NCI-H1092 treated with DMSO at 0.1 percent for 48 hours (cell line): Measurements from ENCODE around the gene PACS1.

Experiments used
- DNase-seq: peaks from one replicate; lab custom pipeline; 2025; lab: John Stamatoyannopoulos, UW

Gene PACS1

GRCh38 chr11:66143264-66143566 is 73.1 kb downstream of the PACS1 start:
- DNase-seq, result no peak

DNA sequence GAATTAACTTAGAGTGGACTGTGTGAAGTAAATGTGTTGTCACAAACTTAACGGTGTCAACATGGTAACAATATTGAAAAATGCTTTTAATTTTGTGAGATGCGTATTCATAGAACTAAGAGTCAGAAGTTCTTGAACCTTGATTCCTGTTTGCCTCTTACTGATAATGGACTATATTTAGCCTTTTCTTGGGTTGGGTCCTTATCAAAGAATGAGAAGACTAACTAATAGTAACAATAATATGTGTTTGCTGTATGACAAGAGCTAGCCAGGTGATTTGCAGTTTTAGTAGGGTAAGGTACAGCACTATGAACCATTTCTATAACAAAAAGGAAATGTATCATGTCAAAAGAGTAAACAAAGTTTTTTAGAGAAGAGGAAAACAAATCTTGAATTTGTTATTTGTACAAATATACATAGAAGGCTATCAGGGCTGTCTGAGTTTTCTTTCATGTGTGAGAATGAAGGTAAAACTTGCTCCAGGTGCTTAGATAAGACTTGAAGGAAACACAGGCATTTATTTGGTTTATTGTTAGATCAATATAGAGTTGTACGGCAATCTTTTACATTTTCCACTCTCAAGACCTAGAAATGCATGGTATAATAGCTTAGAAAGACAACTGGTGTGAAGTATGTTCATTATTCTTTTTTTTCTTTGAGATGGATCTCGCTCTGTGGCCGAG is 74.1 kb downstream of the PACS1 start:
- DNase-seq, result no peak

GRCh38 chr11:66146074-66146473 is 76.0 kb downstream of the PACS1 start:
- no peak for DNase-seq

- no peak for DNase-seq
Observed at GRCh38 chr11:66146940-66147339, 76.9 kb downstream of the PACS1 start.

DNA sequence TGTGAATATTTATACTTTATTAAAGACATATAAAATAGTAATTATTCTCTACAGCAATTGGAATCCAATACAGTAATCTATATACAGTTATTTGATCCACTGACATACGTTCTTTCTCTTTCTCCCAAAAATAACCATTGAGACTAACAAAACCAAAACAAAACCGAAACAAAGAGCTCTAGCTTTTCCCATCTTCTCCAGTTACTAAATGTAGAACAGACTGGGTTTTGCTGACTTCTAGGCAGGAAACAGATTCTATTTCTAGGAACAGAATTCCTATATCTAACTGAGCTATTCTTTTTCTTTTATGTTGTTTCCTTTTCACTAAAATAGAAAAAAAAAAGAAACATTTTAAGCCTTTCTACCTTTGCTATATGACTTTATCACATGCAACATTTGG is 80.1 kb downstream of the PACS1 start:
- no peak for DNase-seq

GRCh38 chr11:66150725-66151124 is 80.7 kb downstream of the PACS1 start:
- no peak for DNase-seq

- DNase-seq, result peak; percentile 18
Observed at GRCh38 chr11:66151273-66151672, 81.2 kb downstream of the PACS1 start.

GRCh38 chr11:66154109-66154508 is 84.0 kb downstream of the PACS1 start:
- no peak for DNase-seq

GRCh38 chr11:66155387-66156073 is 85.5 kb downstream of the PACS1 start:
- no peak for DNase-seq

DNA sequence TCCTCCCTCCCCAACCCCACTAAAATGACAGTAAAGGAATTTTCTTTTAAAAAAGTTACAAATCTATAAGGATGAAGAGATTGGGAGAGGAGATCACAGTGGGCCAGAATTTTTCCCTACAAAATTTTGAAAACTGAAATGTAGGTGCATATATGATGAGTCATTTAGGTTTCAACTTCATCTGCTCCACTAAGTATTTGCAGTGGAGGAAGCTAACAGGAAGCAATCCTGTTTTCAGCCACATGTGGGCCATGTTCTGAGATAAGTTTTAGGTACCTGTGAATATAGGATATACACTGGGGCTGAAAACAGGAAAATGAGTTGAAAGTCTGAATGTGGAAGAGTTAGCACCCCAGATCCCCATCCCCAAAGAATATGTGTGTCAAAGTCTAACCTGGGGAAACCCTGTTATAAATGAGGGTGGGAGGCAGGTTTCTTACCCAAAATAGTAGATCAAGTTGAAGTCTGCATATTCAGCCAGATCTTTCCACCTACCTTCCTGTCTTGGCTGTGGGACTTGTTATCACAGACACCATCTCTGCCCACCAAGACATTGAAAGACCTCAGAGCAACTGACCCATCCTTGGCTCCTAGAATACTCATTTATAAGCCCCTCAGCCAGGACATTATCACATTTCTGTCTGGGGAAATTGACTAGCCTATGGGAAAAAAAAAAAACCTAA is 87.3 kb downstream of the PACS1 start:
- no peak for DNase-seq

DNA sequence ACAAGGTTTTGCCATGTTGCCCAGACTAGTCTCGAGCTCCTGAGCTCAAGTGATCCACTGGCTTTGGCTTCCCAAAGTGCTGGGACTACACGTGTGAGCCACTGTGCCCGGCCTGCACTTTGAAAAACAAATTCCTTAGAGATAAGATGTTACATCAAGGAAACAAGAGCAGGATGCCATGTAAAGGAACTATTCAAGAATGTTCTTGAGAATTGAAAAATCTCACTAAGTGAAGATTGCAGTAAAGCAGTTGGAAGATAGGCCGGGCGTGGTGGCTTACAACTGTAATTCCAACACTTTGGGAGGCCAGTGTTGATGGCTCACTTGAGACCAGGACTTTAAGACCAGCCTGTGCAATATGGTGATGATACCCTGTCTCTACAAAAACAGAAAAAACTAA is 88.1 kb downstream of the PACS1 start:
- no peak for DNase-seq

GRCh38 chr11:66159324-66159984 is 89.4 kb downstream of the PACS1 start:
- no peak for DNase-seq

- DNase-seq, result no peak
Observed at GRCh38 chr11:66160709-66161108, 90.6 kb downstream of the PACS1 start.

DNA sequence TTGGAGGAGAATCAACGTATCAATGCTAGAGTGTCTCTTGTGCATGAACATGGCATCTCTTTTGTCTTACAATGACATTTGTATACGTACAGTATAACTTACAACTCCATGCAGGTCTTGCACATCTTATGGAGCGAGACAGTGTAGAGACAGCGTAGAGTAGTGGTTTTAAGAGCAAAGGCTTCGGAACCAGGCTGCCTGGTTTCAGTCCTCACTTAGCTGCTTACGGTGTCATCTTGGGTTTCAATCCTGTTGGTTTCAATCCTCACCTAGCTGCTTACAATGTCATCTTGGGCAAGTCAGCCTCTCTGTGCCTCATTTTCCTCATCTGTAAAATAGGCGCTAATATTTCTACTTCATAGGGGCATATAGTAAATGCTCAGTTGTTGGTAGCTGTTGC is 98.2 kb downstream of the PACS1 start:
- DNase-seq, result no peak

DNA sequence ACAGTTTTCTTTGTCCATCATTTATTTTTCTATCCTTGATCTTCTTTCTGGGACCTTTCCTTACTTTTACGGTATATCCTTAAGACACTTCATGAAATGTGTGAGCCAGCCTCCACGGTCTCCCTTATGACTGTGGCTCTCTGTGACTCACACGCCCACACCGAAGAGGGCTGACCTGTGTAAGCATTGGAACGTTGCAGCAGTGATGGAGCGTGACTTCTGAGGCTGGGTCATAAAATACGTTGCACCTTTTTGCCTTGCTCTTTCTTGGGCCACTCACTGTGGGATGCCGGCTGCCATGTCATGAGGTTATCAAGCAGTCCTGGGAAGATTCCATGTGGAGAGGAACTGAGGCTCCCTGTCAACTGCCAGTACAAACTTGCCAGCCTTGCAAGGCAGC is 102.1 kb downstream of the PACS1 start:
- no peak for DNase-seq

GRCh38 chr11:66176650-66177049 is 106.6 kb downstream of the PACS1 start:
- DNase-seq, result no peak

DNA sequence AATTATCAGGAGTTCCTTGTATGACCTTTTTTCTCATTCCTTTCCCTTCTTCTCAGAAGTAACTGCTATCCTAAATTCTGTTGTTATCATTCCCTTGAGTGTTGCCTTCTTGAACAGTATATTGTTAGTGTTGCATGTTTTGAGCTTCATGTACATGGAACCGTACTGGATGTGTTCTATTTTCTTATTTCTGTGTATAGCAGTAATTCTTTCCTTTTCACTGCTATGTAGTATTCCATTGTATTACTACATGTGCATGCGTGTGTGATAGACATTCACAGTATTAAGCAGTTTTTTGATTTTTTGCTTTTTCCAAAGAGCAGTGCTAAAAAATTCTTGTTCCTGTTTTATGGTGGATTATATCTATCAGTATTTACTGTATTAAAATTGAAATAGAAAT is 108.1 kb downstream of the PACS1 start:
- no peak for DNase-seq

DNA sequence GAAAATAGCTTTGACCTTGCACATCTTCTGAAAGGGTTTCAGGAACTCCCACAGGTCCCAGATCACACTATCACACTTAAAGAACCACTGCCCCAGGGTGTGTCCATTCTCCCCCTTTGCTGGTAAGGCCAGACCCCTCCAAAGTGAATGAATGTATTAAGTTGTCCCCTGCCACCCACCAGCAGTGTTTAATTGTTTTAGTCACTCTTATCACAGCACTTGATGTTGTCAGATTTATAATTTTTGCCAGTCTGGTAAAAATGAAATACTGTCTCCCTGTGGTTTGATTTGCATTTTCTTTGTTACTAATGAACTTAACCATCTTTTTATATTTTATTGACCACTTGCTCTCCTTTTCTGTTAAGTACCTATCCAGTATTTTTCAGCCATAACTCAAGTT is 108.8 kb downstream of the PACS1 start:
- DNase-seq, result no peak

DNA sequence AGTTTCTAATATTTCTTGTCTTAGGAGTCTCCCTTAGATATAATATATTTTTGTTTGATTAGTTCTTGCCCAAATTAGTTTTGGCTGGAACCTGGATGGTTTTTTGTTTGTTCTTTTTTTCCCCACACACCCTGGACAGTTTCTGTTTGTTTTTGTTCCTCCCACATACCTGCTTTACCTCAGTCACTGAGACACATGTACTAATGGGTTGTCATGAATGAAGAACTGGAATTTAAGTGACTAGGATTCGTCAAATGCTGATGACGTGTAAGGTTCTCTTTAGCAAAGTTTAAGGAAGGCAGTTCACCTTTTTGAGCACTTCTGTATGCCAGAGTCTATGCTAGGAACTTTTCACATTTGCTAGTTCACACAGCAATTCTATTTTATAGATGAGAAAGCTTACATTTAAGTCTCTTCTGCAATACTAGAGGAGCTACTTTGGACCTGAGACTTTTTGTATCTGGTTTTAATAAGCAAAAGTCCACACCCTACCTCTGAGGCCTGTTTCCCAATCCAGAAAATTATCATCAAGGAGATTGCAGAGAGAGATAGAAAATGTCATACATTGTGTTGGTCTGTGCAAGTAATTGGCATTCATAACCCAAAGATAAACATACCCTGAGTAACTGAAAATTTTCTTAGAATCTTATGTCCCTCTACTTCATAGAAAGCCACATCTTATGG is 111.7 kb downstream of the PACS1 start:
- no peak for DNase-seq

GRCh38 chr11:66183494-66184048 is 113.5 kb downstream of the PACS1 start:
- no peak for DNase-seq

GRCh38 chr11:66184728-66185127 is 114.7 kb downstream of the PACS1 start:
- DNase-seq, result no peak

- no peak for DNase-seq
Observed at GRCh38 chr11:66186470-66186869, 116.4 kb downstream of the PACS1 start.
